GM18517 (cell line): Measurements from ENCODE around the gene SLC44A3.
"Not testable (repeated sequence)": the region's sequence is repeated elsewhere in the genome, so short reads cannot be mapped to it uniquely, and the experiment has no call there.

Experiments
- ATAC-seq: cut with Tn5 transposase; IDR thresholded peaks from one replicate; pipeline ENCODE4 v1.9.1; 2021; ENCODE audit warnings: mild to moderate bottlenecking, moderate library complexity; ENCODE audit not compliant: unreplicated experiment

SLC44A3 gene

GRCh38 chr1:94929351-94930217, 109.4 kb downstream of the SLC44A3 start:
- no peak for ATAC-seq

DNA sequence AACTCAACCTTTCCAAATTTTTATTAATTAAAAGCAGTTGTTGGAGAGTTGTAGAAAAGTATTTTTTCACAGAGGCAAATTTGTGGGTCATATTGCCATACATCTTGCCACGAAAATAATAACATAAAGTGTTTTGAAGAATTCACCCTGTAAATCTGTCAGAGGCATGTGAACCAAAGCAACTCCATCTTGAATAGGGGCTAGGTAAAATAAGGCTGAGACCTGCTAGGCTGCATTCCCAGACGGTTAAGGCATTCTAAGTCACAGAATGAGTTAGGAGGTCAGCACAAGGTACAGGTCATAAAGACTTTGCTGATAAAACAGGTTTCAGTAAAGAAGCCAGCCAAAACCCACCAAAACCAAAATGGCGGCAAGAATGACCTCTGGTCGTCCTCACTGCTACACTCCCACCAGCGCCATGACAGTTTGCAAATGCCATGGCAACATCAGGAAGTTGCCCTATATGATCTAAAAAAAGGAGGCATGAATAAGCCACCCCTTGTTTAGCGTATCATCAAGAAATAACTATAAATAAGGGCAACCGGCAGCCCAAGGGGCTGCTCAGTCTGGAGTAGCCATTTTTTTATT, 111.2 kb downstream of the SLC44A3 start:
- ATAC-seq: no peak

DNA sequence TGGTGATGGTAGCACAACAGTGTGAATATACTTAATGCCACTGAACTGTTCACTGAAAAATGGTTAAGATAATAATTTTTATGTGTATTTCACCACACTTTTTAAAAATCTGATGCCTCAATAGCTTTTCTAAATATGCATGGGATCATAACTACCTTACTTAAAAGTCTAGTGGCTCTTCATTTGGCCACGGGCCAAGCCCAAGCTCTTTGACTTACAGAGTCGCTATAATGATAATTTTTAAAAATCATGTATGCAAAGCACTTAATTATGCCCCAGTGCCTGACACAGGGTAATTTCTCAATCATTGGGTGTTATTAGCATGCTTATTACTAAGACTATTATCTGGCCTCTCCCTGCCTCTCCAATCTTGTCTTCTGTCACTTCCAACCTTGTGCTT, 114.4 kb downstream of the SLC44A3 start:
- no peak for ATAC-seq

DNA sequence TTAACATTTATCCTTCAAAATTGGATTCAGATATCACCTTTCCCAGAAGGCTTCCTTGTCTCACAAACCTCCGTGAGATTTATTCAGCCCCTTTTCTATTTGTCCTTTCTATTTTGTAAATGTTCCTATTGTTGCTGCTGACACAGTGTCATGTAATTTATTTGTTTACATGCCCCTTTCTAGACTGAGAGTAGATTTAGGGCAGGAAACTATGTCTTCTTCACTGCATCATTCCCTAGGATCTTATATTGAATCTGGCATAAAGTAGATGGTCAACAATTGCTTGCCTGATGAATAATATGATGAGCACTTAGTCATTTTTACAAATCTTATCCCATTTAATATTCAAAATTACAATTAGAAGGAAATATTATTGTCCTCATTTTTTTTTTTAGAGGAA, 114.9 kb downstream of the SLC44A3 start:
- no peak for ATAC-seq

DNA sequence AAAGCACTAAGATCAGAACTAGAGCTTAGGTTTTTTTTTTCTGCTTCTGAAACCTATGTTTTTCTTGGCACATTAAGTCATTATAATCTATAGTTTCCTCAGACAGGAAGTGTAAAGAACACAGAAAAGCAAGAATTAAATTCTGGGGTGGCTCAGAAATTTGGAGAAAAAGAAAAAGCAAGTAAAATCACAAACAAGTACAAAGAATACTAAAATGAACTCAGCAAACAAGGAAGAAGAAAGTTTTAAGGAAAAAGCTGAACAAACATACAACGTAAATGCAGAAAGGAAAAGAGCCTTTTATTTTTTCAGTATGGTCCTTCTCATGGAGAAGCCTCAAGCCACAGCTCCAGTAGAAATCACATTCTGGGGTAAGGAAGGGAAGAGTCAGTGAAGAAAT, 115.3 kb downstream of the SLC44A3 start:
- no peak for ATAC-seq

GRCh38 chr1:94936861-94937620, 116.9 kb downstream of the SLC44A3 start:
- ATAC-seq: no peak

GRCh38 chr1:94937820-94938219, 117.7 kb downstream of the SLC44A3 start:
- no peak for ATAC-seq

DNA sequence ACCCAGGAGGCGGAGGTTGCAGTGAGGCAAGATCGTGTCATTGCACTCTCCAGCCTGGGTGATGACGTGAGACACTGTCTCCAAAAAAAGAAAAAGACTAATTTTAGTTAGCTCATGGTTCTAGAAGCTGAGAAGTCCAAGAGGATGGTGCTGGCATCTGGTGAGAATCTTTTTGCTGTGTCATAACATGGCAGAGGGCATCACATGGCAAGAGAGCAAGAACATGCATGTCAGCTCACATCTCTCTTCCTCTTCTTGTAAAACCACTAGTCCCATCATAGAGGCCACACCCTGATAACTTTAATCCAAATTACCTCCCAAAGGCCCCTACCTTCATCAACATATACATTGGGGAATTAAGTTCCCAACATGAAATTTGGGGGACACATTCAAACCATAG, 120.6 kb downstream of the SLC44A3 start:
- ATAC-seq: no peak

DNA sequence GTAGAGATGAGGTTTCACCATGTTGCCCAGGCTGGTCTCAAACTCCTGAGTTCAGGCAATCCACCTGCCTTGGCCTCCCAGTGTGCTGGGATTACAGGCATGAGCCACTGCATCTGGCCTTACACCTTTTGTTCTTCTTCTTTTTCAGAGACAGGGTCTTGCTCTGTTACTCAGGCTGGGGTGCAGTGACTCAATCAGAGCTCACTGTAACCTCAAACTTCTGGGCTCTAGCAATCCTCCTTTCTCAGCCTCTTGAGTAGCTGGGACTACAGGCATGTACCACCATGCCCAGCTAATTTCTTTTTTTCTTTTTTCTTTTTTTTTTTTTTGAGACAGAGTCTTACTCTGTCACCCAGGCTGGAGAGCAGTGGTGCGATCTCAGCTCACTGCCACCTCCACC, 121.3 kb downstream of the SLC44A3 start:
- ATAC-seq: not testable (repeated sequence)

- no peak for ATAC-seq
Measured at GRCh38 chr1:94942171-94943128, 122.3 kb downstream of the SLC44A3 start.
